Thyroid gland (tissue), 4 donors: ENCODE measurements around the gene PIAS4. TPM values are rescaled to one million over a fixed set of nuclear protein-coding genes. Genes with fewer than 3 reads are reported as not detected.

Experiments
- DNase-seq, 2 donors: peaks; one replicate each; pipeline ENCODE4 v3.0.0-alpha.2; 2019
- H3K27ac ChIP-seq, 3 donors: fragments of 200-600 bp; sonication (generic); 1 replicate in 2 of 3; 2 replicates in 1 of 3; pipeline ENCODE4 v1.5.1; 2016 to 2019; ENCODE audit warnings: mild to moderate bottlenecking in 1 of 3, moderate library complexity in 1 of 3
- H3K27me3 ChIP-seq: fragments of 200-600 bp; sonication (generic); one replicate; pipeline ENCODE4 v1.5.1; 2019
- H3K36me3 ChIP-seq, 2 donors: fragments of 200-600 bp; sonication (generic); one replicate each; pipeline ENCODE4 v1.5.1; 2016 to 2019
- H3K4me1 ChIP-seq, 2 donors: fragments of 200-600 bp; sonication (generic); one replicate each; pipeline ENCODE4 v1.5.1; 2017 to 2019
- H3K4me3 ChIP-seq, 3 donors: fragments of 200-600 bp; sonication (generic); replicated peaks in 1 of 3; 1 replicate in 2 of 3; 2 replicates in 1 of 3; pipeline ENCODE4 v1.5.1; 2016; ENCODE audit warnings: mild to moderate bottlenecking in 1 of 3
- H3K9me3 ChIP-seq: fragments of 200-600 bp; sonication (generic); one replicate; pipeline ENCODE4 v1.5.1; 2017
- CTCF ChIP-seq, 6 experiments: fragments of 200-600 bp in 3 of 6; fragments of 450-650 bp in 3 of 6; sonication (generic) in 3 of 6; IDR thresholded peaks; one replicate each; pipeline ENCODE4 v1.5.1; 2016 to 2019; ENCODE audit warnings: antibody characterized with exemption in 6 of 6, mild to moderate bottlenecking in 2 of 6, inconsistent platforms in 1 of 6, moderate library complexity in 1 of 6
- POLR2A ChIP-seq, 2 donors: fragments of 450-650 bp; IDR thresholded peaks; one replicate each; pipeline ENCODE4 v1.6.1; 2017; ENCODE audit warnings: antibody characterized with exemption in 2 of 2, mild to moderate bottlenecking in 2 of 2, moderate library complexity in 1 of 2
- WGBS, 2 donors: methylation state at CpG; one replicate each; pipeline ENCODE4 v1.1.5; 2017; 5-methylcytosine and 5-hydroxymethylcytosine counted together
- intact Hi-C: fragments of 100-400 bp; cut with DNase I; formaldehyde crosslinking; loops from one replicate; pipeline ENCODE4 v1.15.1; 2023
- total RNA-seq, 4 donors: library from RNA; depleted of rRNA; stranded (reverse); fragments of >200 nt; gene quantifications; one replicate each; pipeline ENCODE4 v1.2.3, GENCODE V29; 2016

The PIAS4 gene
- total RNA-seq, 4 donors from 2014 or later = 14.7 to 32.3 (median 16.0) TPM

- Histone ChIP-seq H3K4me1 (peaks cover 12 to 16% of the 10 kb centered on the region in 2 donors), H3K4me3 (peak overlapping the region in 1 of 3 donors; percentile 93), H3K9me3 (no peaks in the 10 kb centered on the region), H3K27me3 (no peaks in the 10 kb centered on the region), H3K27ac (peak overlapping the region; percentile 91 to 98 (median 93)), H3K36me3 (no peaks in the 10 kb centered on the region)
- no peak for DNase-seq
- TF ChIP-seq CTCF (IDR thresholded peaks at IDR 0.05) (no peak), POLR2A (IDR thresholded peaks at IDR 0.05) (no peak)
- WGBS, 2 donors = 37 to 39% methylated on average over 31 of the region's 31 CpGs
- intact Hi-C loops = loop anchor here (5.0 kb wide), 1 partner anchor 54 kb away; the partner anchor contains the start of gene MAP2K2
These were observed 60.8 kb downstream of the PIAS4 start for GRCh38 chr19:4068047-4068966.

GRCh38 chr19:4069331-4069959 lies 61.9 kb downstream of the PIAS4 start:
- H3K4me3 ChIP-seq = no peak overlapping the region
- H3K27me3 ChIP-seq = no peaks in the 10 kb centered on the region
- DNase-seq = no peak
- no peak for TF ChIP-seq CTCF (IDR thresholded peaks at IDR 0.05)
- TF ChIP-seq POLR2A (IDR thresholded peaks at IDR 0.05) = no peak
- no peak overlapping the region for H3K27ac ChIP-seq
- H3K4me1 ChIP-seq = peaks cover under 1 to 9% of the 10 kb centered on the region in 2 donors
- no peaks in the 10 kb centered on the region for H3K36me3 ChIP-seq
- no peaks in the 10 kb centered on the region for H3K9me3 ChIP-seq
- 58 to 59% methylated on average over 12 of the region's 12 CpGs for WGBS, 2 donors
- intact Hi-C loops = loop anchor here (5.0 kb wide), 1 partner anchor 53 kb away; the partner anchor contains the start of gene MAP2K2

DNA sequence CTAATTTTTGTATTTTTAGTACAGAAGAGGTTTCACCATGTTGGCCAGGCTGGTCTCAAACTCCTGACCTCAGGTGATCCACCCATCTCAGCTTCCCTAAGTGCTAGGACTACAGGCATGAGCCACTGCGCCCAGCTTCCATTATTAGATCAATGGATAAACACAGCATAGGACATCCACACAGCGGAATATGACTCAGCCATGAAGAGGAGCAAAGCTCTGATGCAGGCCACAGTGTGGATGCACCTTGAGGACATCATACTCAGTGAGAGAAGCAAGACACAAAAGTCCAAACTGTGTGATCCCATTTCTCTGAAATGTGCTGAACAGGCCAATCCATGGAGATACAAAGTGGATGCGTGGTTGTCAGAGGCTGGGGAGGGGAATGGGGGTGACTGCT lies 64.1 kb downstream of the PIAS4 start:
- Histone ChIP-seq H3K9me3 (no peaks in the 10 kb centered on the region), H3K4me3 (no peak overlapping the region), H3K4me1 (peaks cover 0 to 9% of the 10 kb centered on the region in 2 donors), H3K27ac (no peak overlapping the region), H3K36me3 (no peaks in the 10 kb centered on the region), H3K27me3 (no peaks in the 10 kb centered on the region)
- DNase-seq = no peak
- no peak for TF ChIP-seq POLR2A (IDR thresholded peaks at IDR 0.05)
- TF ChIP-seq CTCF (IDR thresholded peaks at IDR 0.05) = no peak
- WGBS, 2 donors = 94 to 98% methylated on average over 3 of the region's 3 CpGs
- intact Hi-C loops = no loop called here

- no peak for DNase-seq
- Histone ChIP-seq H3K27me3 (no peaks in the 10 kb centered on the region), H3K27ac (no peak overlapping the region), H3K36me3 (no peaks in the 10 kb centered on the region), H3K4me1 (peaks cover 9 to 15% of the 10 kb centered on the region in 2 donors), H3K9me3 (no peaks in the 10 kb centered on the region), H3K4me3 (no peak overlapping the region)
- no peak for TF ChIP-seq CTCF (IDR thresholded peaks at IDR 0.05)
- TF ChIP-seq POLR2A (IDR thresholded peaks at IDR 0.05) = no peak
- intact Hi-C loops = no loop called here
- 65 to 68% methylated on average over 9 of the region's 9 CpGs for WGBS, 2 donors
These were observed 67.8 kb downstream of the PIAS4 start for GRCh38 chr19:4075373-4075772.

DNA sequence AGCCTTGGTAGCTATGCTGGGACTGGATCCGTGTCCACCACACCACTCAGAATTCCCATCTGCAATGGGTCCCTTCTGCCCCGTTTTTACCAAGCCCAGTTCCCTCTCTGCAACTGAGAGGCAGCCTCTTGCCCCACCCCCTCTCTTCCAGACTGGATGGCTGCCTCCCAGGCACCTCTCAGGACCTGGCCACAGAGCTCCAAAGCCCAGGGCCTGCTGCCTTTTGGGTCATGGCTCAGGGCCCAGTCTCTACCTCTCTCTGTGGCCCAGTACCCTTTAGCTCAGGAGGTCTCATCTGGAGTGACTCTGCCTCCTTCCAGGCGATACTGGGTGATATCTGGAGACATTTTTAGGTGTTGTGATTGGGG lies 69.5 kb downstream of the PIAS4 start:
- Histone ChIP-seq H3K9me3 (no peaks in the 10 kb centered on the region), H3K4me3 (no peak overlapping the region), H3K36me3 (no peaks in the 10 kb centered on the region), H3K27ac (peak overlapping the region in 1 of 3 donors; percentile 74), H3K4me1 (peaks cover 9 to 15% of the 10 kb centered on the region in 2 donors), H3K27me3 (no peaks in the 10 kb centered on the region)
- TF ChIP-seq CTCF (IDR thresholded peaks at IDR 0.05) = no peak
- TF ChIP-seq POLR2A (IDR thresholded peaks at IDR 0.05) = no peak
- peak; percentile 44 to 46 for DNase-seq
- intact Hi-C loops = no loop called here
- 75 to 89% methylated on average over 2 to 3 of the region's 3 CpGs for WGBS, 2 donors
